PC-3 (cell line): ENCODE results near the gene CAMK1D.

Experiments used
- CTCF ChIP-seq: fragments of 300-600 bp; sonication (generic); conservative IDR thresholded peaks from 2 replicates; pipeline ENCODE4 v1.5.1; 2017; ENCODE audit warnings: antibody characterized with exemption, low read depth, mild to moderate bottlenecking, low read length
- EZH2 ChIP-seq: fragments of 300-600 bp; sonication (generic); IDR thresholded peaks from one replicate; pipeline ENCODE4 v1.6.1; 2017; ENCODE audit warnings: antibody characterized with exemption, mild to moderate bottlenecking, low read length; ENCODE audit not compliant: unreplicated experiment
- EZH2phosphoT487 ChIP-seq: fragments of 300-600 bp; sonication (generic); IDR thresholded peaks from 2 replicates; pipeline ENCODE4 v1.6.1; 2018; ENCODE audit warnings: mild to moderate bottlenecking, antibody characterized with exemption, low read length, borderline replicate concordance

GRCh38 chr10:12406764-12407400 lies 57.5 kb downstream of the CAMK1D start:
- TF ChIP-seq CTCF (no peak), EZH2 (no peak), EZH2phosphoT487 (no peak)
